ENCODE data around the gene ARL8A. TPM values are rescaled to one million over a fixed set of nuclear protein-coding genes. Genes with fewer than 3 reads are reported as not detected.

Gene ARL8A
- total and polyA plus RNA-seq, 4 donors, result 8.4 to 25.7 (median 20.2) TPM

GRCh38 chr1:202116287-202116686 is 28.2 kb downstream of the ARL8A start:
- no peaks in the 10 kb centered on the region for H3K9me3 ChIP-seq (ENCODE audit: control insufficient read depth in 4 of 4, low read length in 3 of 4)
- H3K4me3 ChIP-seq (ENCODE audit: low read depth in 1 of 3, low read length in 3 of 3), result no peak overlapping the region
- TF ChIP-seq RXRA (IDR thresholded peaks at IDR 0.05) (no peak), HNF4A (conservative IDR thresholded peaks at IDR 0.05) (no peak), TAF1 (conservative IDR thresholded peaks at IDR 0.05) (no peak), GABPA (IDR thresholded peaks at IDR 0.05 in 1 of 2, conservative IDR thresholded peaks at IDR 0.05 in 1 of 2) (no peak), FOXA2 (IDR thresholded peaks at IDR 0.05) (no peak), HNF4G (IDR thresholded peaks at IDR 0.05) (no peak), RAD21 (IDR thresholded peaks at IDR 0.05) (no peak), REST (IDR thresholded peaks at IDR 0.05) (no peak), EGR1 (IDR thresholded peaks at IDR 0.05; ENCODE audit: low read depth in 2 of 2) (no peak), SP1 (IDR thresholded peaks at IDR 0.05) (no peak)
- TF ChIP-seq, protein P1, sequence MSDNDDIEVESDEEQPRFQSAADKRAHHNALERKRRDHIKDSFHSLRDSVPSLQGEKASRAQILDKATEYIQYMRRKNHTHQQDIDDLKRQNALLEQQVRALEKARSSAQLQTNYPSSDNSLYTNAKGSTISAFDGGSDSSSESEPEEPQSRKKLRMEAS (IDR thresholded peaks at IDR 0.05), result no peak
- H3K9ac ChIP-seq (ENCODE audit: low read depth in 1 of 2, low read length in 2 of 2), result no peak overlapping the region
- H3K27ac ChIP-seq (ENCODE audit: low read depth in 1 of 2, low read length in 2 of 2), result no peak overlapping the region
- H3K36me3 ChIP-seq (ENCODE audit: control insufficient read depth in 4 of 4, insufficient read depth in 3 of 4, low read depth in 1 of 4, low read length in 3 of 4), result no peaks in the 10 kb centered on the region
- 96% methylated on average over 8 of the region's 8 CpGs for WGBS
- peaks cover 14 to 27% (median 17%) of the 10 kb centered on the region in 4 donors for H3K4me1 ChIP-seq (ENCODE audit: control insufficient read depth in 4 of 4, insufficient read depth in 4 of 4, low read length in 3 of 4)
- no peaks in the 10 kb centered on the region for H3K27me3 ChIP-seq (ENCODE audit: control insufficient read depth in 4 of 4, insufficient read depth in 4 of 4, low read length in 3 of 4)
- no peak for DNase-seq (ENCODE audit: low spot score)

DNA sequence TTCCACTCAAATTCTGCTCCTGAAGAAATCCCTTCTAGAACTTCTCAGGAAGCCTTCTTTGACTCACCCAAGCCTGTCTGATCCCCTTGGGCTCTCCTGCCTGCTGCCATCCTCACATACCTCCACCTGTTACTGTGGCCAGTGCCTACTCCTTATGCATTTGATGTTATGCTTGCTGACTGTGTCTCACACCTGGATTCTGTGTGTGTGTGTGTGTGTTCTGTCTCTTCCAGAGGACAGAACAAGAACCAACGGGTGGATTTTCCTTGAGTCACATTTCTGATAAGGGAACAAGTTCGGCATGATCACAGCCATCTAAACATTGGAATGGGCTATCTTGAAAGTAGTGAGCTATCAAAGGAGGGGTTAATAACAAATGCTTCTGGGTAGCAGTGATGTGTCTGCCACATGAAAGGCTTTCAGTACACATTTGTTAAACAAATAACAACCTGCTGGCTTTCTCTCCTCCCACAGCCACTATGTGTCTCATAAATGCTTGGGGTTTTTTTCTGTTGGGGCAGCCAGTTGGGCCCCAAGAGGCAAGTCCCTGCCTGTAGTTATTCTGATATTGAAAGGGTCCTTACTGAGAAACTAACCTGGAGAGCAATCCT is 30.7 kb downstream of the ARL8A start:
- no peaks in the 10 kb centered on the region for H3K27me3 ChIP-seq (ENCODE audit: control insufficient read depth in 4 of 4, insufficient read depth in 4 of 4, low read length in 3 of 4)
- H3K27ac ChIP-seq (ENCODE audit: low read depth in 1 of 2, low read length in 2 of 2), result peak overlapping the region in 1 of 2 donors; percentile 66
- H3K4me3 ChIP-seq (ENCODE audit: low read depth in 1 of 3, low read length in 3 of 3), result no peak overlapping the region
- no peaks in the 10 kb centered on the region for H3K9me3 ChIP-seq (ENCODE audit: control insufficient read depth in 4 of 4, low read length in 3 of 4)
- H3K36me3 ChIP-seq (ENCODE audit: control insufficient read depth in 4 of 4, insufficient read depth in 3 of 4, low read depth in 1 of 4, low read length in 3 of 4), result no peaks in the 10 kb centered on the region
- 65% methylated on average over 2 of the region's 2 CpGs for WGBS
- H3K9ac ChIP-seq (ENCODE audit: low read depth in 1 of 2, low read length in 2 of 2), result no peak overlapping the region
- DNase-seq (ENCODE audit: low spot score), result no peak
- H3K4me1 ChIP-seq (ENCODE audit: control insufficient read depth in 4 of 4, insufficient read depth in 4 of 4, low read length in 3 of 4), result peaks cover 15 to 29% (median 19%) of the 10 kb centered on the region in 4 donors
- no peak for TF ChIP-seq RXRA (IDR thresholded peaks at IDR 0.05)
- TF ChIP-seq TAF1 (conservative IDR thresholded peaks at IDR 0.05), result no peak
- TF ChIP-seq ZBTB33 (IDR thresholded peaks at IDR 0.05), result no peak
- TF ChIP-seq CTCF (IDR thresholded peaks at IDR 0.05; ENCODE audit: low read depth, low read length, missing input control), result no peak
- no peak for TF ChIP-seq HNF4A (conservative IDR thresholded peaks at IDR 0.05)
- TF ChIP-seq HNF4G (IDR thresholded peaks at IDR 0.05), result no peak
- TF ChIP-seq, protein P1 (IDR thresholded peaks at IDR 0.05), result no peak
- no peak for TF ChIP-seq GABPA (IDR thresholded peaks at IDR 0.05 in 1 of 2, conservative IDR thresholded peaks at IDR 0.05 in 1 of 2)
- no peak for TF ChIP-seq NR2F2 (IDR thresholded peaks at IDR 0.05)
- no peak for TF ChIP-seq FOXA1 (IDR thresholded peaks at IDR 0.05)
- no peak for TF ChIP-seq EGR1 (IDR thresholded peaks at IDR 0.05; ENCODE audit: low read depth in 2 of 2)
- no peak for TF ChIP-seq ATF3 (IDR thresholded peaks at IDR 0.05)
- TF ChIP-seq SP1 (IDR thresholded peaks at IDR 0.05), result no peak
- no peak for TF ChIP-seq REST (IDR thresholded peaks at IDR 0.05)
- TF ChIP-seq YY1 (IDR thresholded peaks at IDR 0.05), result no peak
- no peak for TF ChIP-seq FOXA2 (IDR thresholded peaks at IDR 0.05)
- no peak for TF ChIP-seq JUND (IDR thresholded peaks at IDR 0.05)
- TF ChIP-seq RAD21 (IDR thresholded peaks at IDR 0.05), result no peak
